GM18505 (cell line): ENCODE results near the gene GALNT2.

Experiments used
- ATAC-seq: cut with Tn5 transposase; IDR thresholded peaks from one replicate; pipeline ENCODE4 v1.9.1; 2021; ENCODE audit not compliant: unreplicated experiment
- POLR2A ChIP-seq: IDR thresholded peaks from 4 replicates; pipeline ENCODE4 v1.6.1; 2011; ENCODE audit warnings: borderline replicate concordance; ENCODE audit not compliant: insufficient read depth, insufficient read length; ENCODE audit errors: extremely low read depth

The GALNT2 gene

GRCh38 chr1:230226814-230227213 is 159.8 kb downstream of the GALNT2 start:
- no peak for TF ChIP-seq POLR2A

GRCh38 chr1:230228236-230228897 is 161.3 kb downstream of the GALNT2 start:
- no peak for TF ChIP-seq POLR2A
- no peak for ATAC-seq

More at GRCh38 chr1:230226814-230227213, 159.8 kb downstream of the GALNT2 start:
- ATAC-seq, result no peak

GRCh38 chr1:230230273-230230672 is 163.2 kb downstream of the GALNT2 start:
- TF ChIP-seq POLR2A, result no peak
- ATAC-seq, result no peak

GRCh38 chr1:230230948-230231773 is 164.1 kb downstream of the GALNT2 start:
- no peak for TF ChIP-seq POLR2A
- ATAC-seq, result no peak

- ATAC-seq, result no peak
- no peak for TF ChIP-seq POLR2A
Observed at GRCh38 chr1:230231774-230232145, 164.7 kb downstream of the GALNT2 start.

GRCh38 chr1:230232371-230232771 is 165.3 kb downstream of the GALNT2 start:
- ATAC-seq, result no peak
- TF ChIP-seq POLR2A, result no peak

- ATAC-seq, result no peak
- no peak for TF ChIP-seq POLR2A
Observed at GRCh38 chr1:230233786-230234185, 166.7 kb downstream of the GALNT2 start.

GRCh38 chr1:230235876-230236275 is 168.8 kb downstream of the GALNT2 start:
- ATAC-seq, result no peak
- no peak for TF ChIP-seq POLR2A

- TF ChIP-seq POLR2A, result no peak
- no peak for ATAC-seq
Observed at GRCh38 chr1:230236301-230237008, 169.4 kb downstream of the GALNT2 start.

- no peak for ATAC-seq
- TF ChIP-seq POLR2A, result no peak
Observed at GRCh38 chr1:230237009-230237370, 170.0 kb downstream of the GALNT2 start.

- no peak for ATAC-seq
- TF ChIP-seq POLR2A, result no peak
Observed at GRCh38 chr1:230237805-230238204, 170.8 kb downstream of the GALNT2 start.

GRCh38 chr1:230240446-230241086 is 173.5 kb downstream of the GALNT2 start:
- no peak for ATAC-seq
- TF ChIP-seq POLR2A, result no peak

GRCh38 chr1:230242326-230242725 is 175.3 kb downstream of the GALNT2 start:
- ATAC-seq, result no peak
- no peak for TF ChIP-seq POLR2A
